ENCODE results near the gene MRPL10. TPM values are rescaled to one million over a fixed set of nuclear protein-coding genes. Genes with fewer than 3 reads are reported as not detected.

MRPL10 gene
- total RNA-seq, 2 experiments from 2014 or later: 49.0 to 51.4 TPM

DNA sequence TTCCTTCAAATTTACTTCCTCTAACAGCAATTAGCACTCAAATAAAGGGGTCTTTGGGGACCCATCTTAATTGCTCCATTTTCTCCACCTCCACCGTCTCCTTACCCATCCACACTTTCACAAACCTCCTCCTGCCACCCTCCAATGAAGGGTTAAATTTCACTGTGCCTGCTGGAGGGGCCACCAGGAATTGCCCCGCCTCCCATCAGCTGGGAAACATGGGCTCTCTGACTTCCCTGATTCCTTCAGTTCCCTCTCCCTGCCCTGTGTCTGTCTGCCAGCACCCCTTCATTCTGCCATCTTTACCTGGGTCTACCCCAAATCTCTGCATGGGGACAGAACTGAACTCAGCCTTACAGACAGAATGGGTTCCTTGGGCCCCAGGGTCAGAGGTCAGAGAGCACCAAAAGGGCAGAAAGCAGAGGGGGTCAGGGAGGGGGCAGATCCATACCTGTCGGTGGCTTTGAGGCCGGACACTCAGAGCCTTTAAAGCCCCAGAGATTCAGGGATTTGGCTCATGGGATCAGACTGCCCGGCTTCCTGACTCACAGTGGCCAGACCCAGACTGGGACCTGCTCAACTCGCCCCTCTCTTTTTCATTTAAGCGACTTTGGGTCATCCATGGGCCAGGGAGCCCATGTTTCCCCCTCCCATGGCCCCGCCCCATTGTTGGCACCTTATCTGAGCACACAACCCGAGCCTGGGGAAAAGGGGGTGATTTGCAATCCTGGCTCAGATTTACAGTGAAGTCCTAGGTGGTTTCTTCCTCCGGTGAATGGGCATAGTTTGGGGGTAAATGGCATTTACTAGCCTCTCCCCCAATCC, 47.1 kb upstream of the MRPL10 start:
- Mint-ChIP-seq H3K27ac (no peak overlapping the region), H3K9me3 (no peaks in the 10 kb centered on the region), H3K4me1 (ENCODE audit: low read depth) (peaks cover 9% of the 10 kb centered on the region), H3K4me3 (no peak overlapping the region), H3K36me3 (ENCODE audit: low read depth) (no peaks in the 10 kb centered on the region), H3K27me3 (peaks cover 42% of the 10 kb centered on the region)
- H3K27ac ChIP-seq (ENCODE audit: low read depth in 1 of 2, low read length in 2 of 2): no peak overlapping the region
- H3K9me3 ChIP-seq (ENCODE audit: control insufficient read depth in 1 of 2, insufficient read depth in 1 of 2, low read length in 2 of 2): no peaks in the 10 kb centered on the region
- H3K4me3 ChIP-seq (ENCODE audit: low read length): no peak overlapping the region
- H3K27me3 ChIP-seq (ENCODE audit: control insufficient read depth in 1 of 2, insufficient read depth in 2 of 2, low read length in 2 of 2): peaks cover 10 to 15% of the 10 kb centered on the region in 2 experiments
- intact Hi-C loops (cut with DNase I, micrococcal nuclease): no loop called here
- ATAC-seq (ENCODE audit: poor library complexity): no peak
- no peaks in the 10 kb centered on the region for H3K36me3 ChIP-seq (ENCODE audit: insufficient read depth, low read length)
- ChIA-PET POLR2A (no interaction called here), CTCF (no interaction called here)
- peaks cover 14% of the 10 kb centered on the region for H3K4me1 ChIP-seq (ENCODE audit: insufficient read depth, low read length)
- no peak for TF ChIP-seq CTCF (IDR thresholded peaks at IDR 0.05)
- no peak for DNase-seq

DNA sequence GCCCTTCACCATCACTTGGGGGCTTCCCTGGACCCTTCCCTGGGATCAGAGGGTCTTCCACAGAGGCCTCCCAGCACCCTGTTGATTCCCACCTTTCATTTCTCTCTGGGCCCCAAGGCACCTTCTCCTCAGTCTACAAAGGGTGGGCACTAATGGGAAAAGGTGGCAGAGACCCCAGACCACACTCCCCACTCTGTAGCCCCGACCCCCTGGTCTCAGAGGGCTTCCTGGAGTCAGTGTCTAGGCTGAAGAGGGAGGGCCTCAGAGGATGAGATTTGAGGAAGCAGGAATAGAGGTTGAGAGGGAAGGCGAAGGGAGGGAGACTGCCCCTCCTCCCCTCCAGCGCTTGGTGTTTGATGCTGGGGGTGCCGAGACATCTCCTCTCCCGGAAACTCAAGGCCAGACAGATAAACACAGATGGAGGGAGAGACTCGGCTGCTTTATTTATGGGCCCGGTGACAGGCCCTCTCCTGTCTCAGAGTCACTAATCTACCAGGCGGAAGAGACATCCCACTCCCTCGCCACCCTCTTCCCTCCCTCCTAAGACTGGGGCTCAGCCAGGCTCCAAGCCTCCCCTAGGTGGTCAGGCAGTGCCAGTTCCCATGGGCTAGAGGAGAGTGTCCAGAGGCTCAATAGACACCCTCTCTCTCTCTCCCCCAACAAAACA, 46.2 kb upstream of the MRPL10 start:
- ATAC-seq (ENCODE audit: poor library complexity): no peak
- TF ChIP-seq CTCF (IDR thresholded peaks at IDR 0.05): no peak
- intact Hi-C loops (cut with DNase I, micrococcal nuclease): no loop called here
- no peaks in the 10 kb centered on the region for H3K9me3 Mint-ChIP-seq
- Histone ChIP-seq H3K27me3 (ENCODE audit: control insufficient read depth in 1 of 2, insufficient read depth in 2 of 2, low read length in 2 of 2) (peaks cover 18 to 19% of the 10 kb centered on the region in 2 experiments), H3K4me1 (ENCODE audit: insufficient read depth, low read length) (peaks cover 5% of the 10 kb centered on the region), H3K4me3 (ENCODE audit: low read length) (no peak overlapping the region), H3K27ac (ENCODE audit: low read depth in 1 of 2, low read length in 2 of 2) (no peak overlapping the region), H3K36me3 (ENCODE audit: insufficient read depth, low read length) (no peaks in the 10 kb centered on the region), H3K9me3 (ENCODE audit: control insufficient read depth in 1 of 2, insufficient read depth in 1 of 2, low read length in 2 of 2) (peaks cover 0 to 3% of the 10 kb centered on the region in 2 experiments)
- H3K36me3 Mint-ChIP-seq (ENCODE audit: low read depth): no peaks in the 10 kb centered on the region
- CTCF ChIA-PET: no interaction called here
- no peak overlapping the region for H3K4me3 Mint-ChIP-seq
- H3K4me1 Mint-ChIP-seq (ENCODE audit: low read depth): no peaks in the 10 kb centered on the region
- no peak for DNase-seq
- H3K27me3 Mint-ChIP-seq: peaks cover 48% of the 10 kb centered on the region
- no peak overlapping the region for H3K27ac Mint-ChIP-seq
- POLR2A ChIA-PET: no interaction called here

DNA sequence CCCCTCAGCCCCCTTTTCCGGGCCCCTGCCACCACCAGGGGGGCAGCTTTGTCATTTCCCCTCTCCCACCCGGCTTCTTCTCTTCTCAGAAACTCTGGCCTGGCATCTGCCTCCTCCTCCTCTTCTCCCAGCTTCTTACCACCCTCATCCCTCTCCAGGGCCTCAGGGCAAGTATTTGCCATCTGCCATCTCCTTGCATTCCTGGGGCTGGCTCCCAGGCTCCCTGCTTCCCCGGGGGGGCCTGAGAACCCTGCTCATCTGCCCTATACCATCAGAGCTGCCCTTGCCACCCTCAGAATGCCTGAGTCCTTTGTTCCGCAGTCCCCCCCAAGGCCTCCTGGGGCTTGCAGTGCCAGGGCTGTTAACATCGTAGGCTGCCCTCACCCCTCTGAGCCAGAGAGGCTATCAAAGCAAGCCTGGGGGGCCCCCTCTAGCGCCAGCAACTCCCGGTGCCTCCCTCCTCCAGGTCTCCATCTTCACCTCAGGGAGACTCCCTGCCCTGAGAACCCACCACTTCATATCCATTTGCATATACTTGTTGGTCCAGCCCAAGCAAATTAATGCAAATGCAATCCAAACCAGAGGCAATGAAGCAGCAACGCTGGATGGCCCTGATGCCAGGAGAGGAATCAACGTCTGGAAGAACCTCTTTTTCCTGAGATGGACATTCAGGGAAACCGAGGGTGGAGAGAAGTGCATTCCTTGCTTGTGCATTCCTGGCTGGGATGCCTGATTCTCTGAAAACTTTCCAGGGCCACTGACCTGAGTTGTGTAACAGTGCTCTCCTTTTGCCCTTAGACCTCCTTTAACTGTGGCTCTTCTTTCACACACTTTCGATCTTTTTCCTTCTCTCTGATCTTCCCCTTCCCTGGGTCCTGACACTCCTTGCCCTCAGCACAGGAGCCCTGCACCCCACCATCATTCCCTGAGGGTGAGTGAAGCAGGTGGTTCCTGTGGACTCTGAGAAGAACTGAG, 44.0 kb upstream of the MRPL10 start:
- H3K4me3 ChIP-seq (ENCODE audit: low read length): no peak overlapping the region
- no peaks in the 10 kb centered on the region for H3K36me3 ChIP-seq (ENCODE audit: insufficient read depth, low read length)
- TF ChIP-seq CTCF (IDR thresholded peaks at IDR 0.05): no peak
- H3K27me3 ChIP-seq (ENCODE audit: control insufficient read depth in 1 of 2, insufficient read depth in 2 of 2, low read length in 2 of 2): peaks cover 35 to 39% of the 10 kb centered on the region in 2 experiments
- ATAC-seq (ENCODE audit: poor library complexity) (no peak), DNase-seq (no peak)
- intact Hi-C loops (cut with DNase I, micrococcal nuclease): no loop called here
- H3K36me3 Mint-ChIP-seq (ENCODE audit: low read depth): no peaks in the 10 kb centered on the region
- H3K27me3 Mint-ChIP-seq: peaks cover 70% of the 10 kb centered on the region
- no peaks in the 10 kb centered on the region for H3K9me3 Mint-ChIP-seq
- no peak overlapping the region for H3K4me3 Mint-ChIP-seq
- H3K4me1 ChIP-seq (ENCODE audit: insufficient read depth, low read length): no peaks in the 10 kb centered on the region
- no peak overlapping the region for H3K27ac ChIP-seq (ENCODE audit: low read depth in 1 of 2, low read length in 2 of 2)
- H3K27ac Mint-ChIP-seq: no peak overlapping the region
- CTCF ChIA-PET: no interaction called here
- peaks cover 0 to 8% of the 10 kb centered on the region in 2 experiments for H3K9me3 ChIP-seq (ENCODE audit: control insufficient read depth in 1 of 2, insufficient read depth in 1 of 2, low read length in 2 of 2)
- POLR2A ChIA-PET: no interaction called here
- H3K4me1 Mint-ChIP-seq (ENCODE audit: low read depth): no peaks in the 10 kb centered on the region
